C4-2B (cell line): ENCODE measurements around the gene PCDH15.

ENCODE experiments used
- ZFX ChIP-seq: fragments of 450-650 bp; IDR thresholded peaks from 2 replicates; pipeline ENCODE4 v1.6.1; 2017
- TF ChIP-seq, protein P1 (sequence below): fragments of 450-650 bp; conservative IDR thresholded peaks from 2 replicates; pipeline ENCODE4 v1.5.1; 2017; ENCODE audit warnings: mild to moderate bottlenecking

DNA sequence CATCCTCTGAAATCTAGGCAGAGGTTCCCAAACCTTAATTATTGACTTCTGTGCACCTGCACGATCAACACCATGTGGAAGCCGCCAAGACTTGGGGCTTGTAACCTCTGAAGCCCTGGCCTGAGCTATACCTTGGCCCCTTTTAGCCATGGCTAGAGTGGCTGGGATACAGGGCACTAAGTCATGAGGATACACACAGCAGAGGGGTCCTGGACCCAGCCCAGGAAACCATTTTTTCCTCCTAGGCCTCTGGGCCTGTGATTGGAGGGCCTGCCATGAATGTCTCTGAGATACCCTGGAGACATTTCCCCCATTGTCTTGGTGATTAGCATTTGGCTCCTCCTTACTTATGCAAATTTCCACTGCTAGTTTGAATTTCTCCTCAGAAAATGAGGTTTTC, 743.7 kb downstream of the PCDH15 start:
- TF ChIP-seq, protein P1, sequence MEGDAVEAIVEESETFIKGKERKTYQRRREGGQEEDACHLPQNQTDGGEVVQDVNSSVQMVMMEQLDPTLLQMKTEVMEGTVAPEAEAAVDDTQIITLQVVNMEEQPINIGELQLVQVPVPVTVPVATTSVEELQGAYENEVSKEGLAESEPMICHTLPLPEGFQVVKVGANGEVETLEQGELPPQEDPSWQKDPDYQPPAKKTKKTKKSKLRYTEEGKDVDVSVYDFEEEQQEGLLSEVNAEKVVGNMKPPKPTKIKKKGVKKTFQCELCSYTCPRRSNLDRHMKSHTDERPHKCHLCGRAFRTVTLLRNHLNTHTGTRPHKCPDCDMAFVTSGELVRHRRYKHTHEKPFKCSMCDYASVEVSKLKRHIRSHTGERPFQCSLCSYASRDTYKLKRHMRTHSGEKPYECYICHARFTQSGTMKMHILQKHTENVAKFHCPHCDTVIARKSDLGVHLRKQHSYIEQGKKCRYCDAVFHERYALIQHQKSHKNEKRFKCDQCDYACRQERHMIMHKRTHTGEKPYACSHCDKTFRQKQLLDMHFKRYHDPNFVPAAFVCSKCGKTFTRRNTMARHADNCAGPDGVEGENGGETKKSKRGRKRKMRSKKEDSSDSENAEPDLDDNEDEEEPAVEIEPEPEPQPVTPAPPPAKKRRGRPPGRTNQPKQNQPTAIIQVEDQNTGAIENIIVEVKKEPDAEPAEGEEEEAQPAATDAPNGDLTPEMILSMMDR, result no peak
- TF ChIP-seq ZFX, result no peak
